Stimulated activated CD8-positive, alpha-beta memory T cell treated with anti-CD3 and anti-CD28 coated beads, Interleukin-15, amount 100 ng/mL, for 1 hour (primary cell): ENCODE results near the gene TTC3.
A peak's percentile ranks its signal among the peaks of the same experiment; 100 is the strongest.

Source experiments
- DNase-seq: peaks from one replicate; pipeline ENCODE4 v3.0.0-alpha.2; 2020; ENCODE audit warnings: low read depth

The TTC3 gene

GRCh38 chr21:37224861-37225839, 152.1 kb downstream of the TTC3 start:
- DNase-seq, result peak; percentile 28

GRCh38 chr21:37226041-37226920, 153.2 kb downstream of the TTC3 start:
- no peak for DNase-seq

GRCh38 chr21:37227071-37228002, 154.3 kb downstream of the TTC3 start:
- DNase-seq, result no peak

GRCh38 chr21:37228003-37228400, 154.9 kb downstream of the TTC3 start:
- no peak for DNase-seq

- no peak for DNase-seq
These were observed 157.7 kb downstream of the TTC3 start for GRCh38 chr21:37230632-37231248.

GRCh38 chr21:37231249-37231645, 158.2 kb downstream of the TTC3 start:
- no peak for DNase-seq

GRCh38 chr21:37231671-37232070, 158.6 kb downstream of the TTC3 start:
- no peak for DNase-seq

GRCh38 chr21:37232274-37233018, 159.4 kb downstream of the TTC3 start:
- no peak for DNase-seq

- DNase-seq, result no peak
These were observed 160.6 kb downstream of the TTC3 start for GRCh38 chr21:37233551-37234146.

- DNase-seq, result no peak
These were observed 164.3 kb downstream of the TTC3 start for GRCh38 chr21:37237346-37237745.

GRCh38 chr21:37237764-37238163, 164.7 kb downstream of the TTC3 start:
- DNase-seq, result no peak

- no peak for DNase-seq
These were observed 167.9 kb downstream of the TTC3 start for GRCh38 chr21:37240978-37241377.

GRCh38 chr21:37241426-37241825, 168.4 kb downstream of the TTC3 start:
- no peak for DNase-seq

GRCh38 chr21:37243961-37244360, 170.9 kb downstream of the TTC3 start:
- DNase-seq, result no peak

GRCh38 chr21:37244501-37245095, 171.5 kb downstream of the TTC3 start:
- no peak for DNase-seq

GRCh38 chr21:37245151-37245550, 172.1 kb downstream of the TTC3 start:
- DNase-seq, result no peak

GRCh38 chr21:37248298-37248697, 175.2 kb downstream of the TTC3 start:
- DNase-seq, result no peak

- no peak for DNase-seq
These were observed 176.3 kb downstream of the TTC3 start for GRCh38 chr21:37249112-37249904.

GRCh38 chr21:37251294-37251634, 178.2 kb downstream of the TTC3 start:
- no peak for DNase-seq
